ENCODE data around the gene CACNA1E.

The CACNA1E gene

GRCh38 chr1:181483285-181484195 is at the start of gene CACNA1E:
Gene CACNA1E, plus strand, starts transcription at chr1:181483517. Its CDS starts 228 bp downstream, at chr1:181483745.
- ChIA-PET CTCF (interaction anchor here (0.6 to 1.7 kb wide), 3 partner anchors 306 to 453 kb away, joined by 4 to 8 read pairs (median 5); no protein-coding TSS in a partner anchor), POLR2A (ENCODE audit: low non-redundant PET) (interaction anchor here (0.6 kb wide), 1 partner anchor 377 kb away, joined by 5 read pairs; no protein-coding TSS in a partner anchor)
- no peak for TF ChIP-seq CTCF (conservative IDR thresholded peaks at IDR 0.05; ENCODE audit: low read depth)
- no peak for DNase-seq (ENCODE audit: low spot score)
- no peak within 1 kb of the TSS for H3K27ac ChIP-seq

- ChIA-PET POLR2A (ENCODE audit: low non-redundant PET) (no interaction called here), CTCF (interaction anchor here (2.0 kb wide), 1 partner anchor 9 kb away, joined by 13 read pairs; no protein-coding TSS in a partner anchor)
- no peak for TF ChIP-seq CTCF (conservative IDR thresholded peaks at IDR 0.05; ENCODE audit: low read depth)
Measured at GRCh38 chr1:181433931-181434330, 49.4 kb upstream of the CACNA1E start.

GRCh38 chr1:181438013-181438412 is 45.3 kb upstream of the CACNA1E start:
- ChIA-PET POLR2A (ENCODE audit: low non-redundant PET) (no interaction called here), CTCF (no interaction called here)
- TF ChIP-seq CTCF (conservative IDR thresholded peaks at IDR 0.05; ENCODE audit: low read depth), result no peak
- no peak for DNase-seq (ENCODE audit: low spot score)
- H3K27ac ChIP-seq, result no peak overlapping the region

More at GRCh38 chr1:181433931-181434330, 49.4 kb upstream of the CACNA1E start:
- DNase-seq (ENCODE audit: low spot score), result no peak
- no peak overlapping the region for H3K27ac ChIP-seq

GRCh38 chr1:181440510-181440909 is 42.8 kb upstream of the CACNA1E start:
- H3K27ac ChIP-seq, result no peak overlapping the region
- ChIA-PET CTCF (no interaction called here), POLR2A (ENCODE audit: low non-redundant PET) (no interaction called here)
- DNase-seq (ENCODE audit: low spot score), result no peak
- TF ChIP-seq CTCF (conservative IDR thresholded peaks at IDR 0.05; ENCODE audit: low read depth), result no peak

GRCh38 chr1:181442181-181442525 is 41.2 kb upstream of the CACNA1E start:
- DNase-seq (ENCODE audit: low spot score), result no peak
- ChIA-PET POLR2A (ENCODE audit: low non-redundant PET) (interaction anchor here (0.8 kb wide), 1 partner anchor 355 kb away, joined by 9 read pairs; no protein-coding TSS in a partner anchor), CTCF (interaction anchor here (0.6 to 0.9 kb wide), 2 partner anchors 22 to 1210 kb away, joined by 3 read pairs; no protein-coding TSS in a partner anchor)
- H3K27ac ChIP-seq, result no peak overlapping the region
- TF ChIP-seq CTCF (conservative IDR thresholded peaks at IDR 0.05; ENCODE audit: low read depth), result no peak

- no peak for DNase-seq (ENCODE audit: low spot score)
- no peak overlapping the region for H3K27ac ChIP-seq
- no peak for TF ChIP-seq CTCF (conservative IDR thresholded peaks at IDR 0.05; ENCODE audit: low read depth)
- ChIA-PET POLR2A (ENCODE audit: low non-redundant PET) (no interaction called here), CTCF (no interaction called here)
Measured at GRCh38 chr1:181443231-181443853, 40.0 kb upstream of the CACNA1E start.
